ENCODE data around the gene ACBD6. TPM values are rescaled to one million over a fixed set of nuclear protein-coding genes. Genes with fewer than 3 reads are reported as not detected.

The ACBD6 gene
- total RNA-seq, 1 donor from 2014 or later = 16.2 TPM

- intact Hi-C loops (cut with DNase I) = no loop called here
- no peak for ATAC-seq (ENCODE audit: poor library complexity)
Measured at GRCh38 chr1:180358649-180359048, 143.7 kb downstream of the ACBD6 start.

GRCh38 chr1:180353945-180354344, 148.4 kb downstream of the ACBD6 start:
- intact Hi-C loops (cut with DNase I) = no loop called here
- no peak for ATAC-seq (ENCODE audit: poor library complexity)

More at GRCh38 chr1:180358649-180359048, 143.7 kb downstream of the ACBD6 start:
- peak; percentile 59 for DNase-seq

GRCh38 chr1:180352588-180352987, 149.8 kb downstream of the ACBD6 start:
- DNase-seq = no peak
- intact Hi-C loops (cut with DNase I) = no loop called here
- ATAC-seq (ENCODE audit: poor library complexity) = no peak

More at GRCh38 chr1:180353945-180354344, 148.4 kb downstream of the ACBD6 start:
- no peak for DNase-seq

- DNase-seq (no peak), ATAC-seq (ENCODE audit: poor library complexity) (no peak)
Measured at GRCh38 chr1:180352021-180352420, 150.4 kb downstream of the ACBD6 start.

GRCh38 chr1:180345148-180345547, 157.2 kb downstream of the ACBD6 start:
- no peak for ATAC-seq (ENCODE audit: poor library complexity)
- intact Hi-C loops (cut with DNase I) = no loop called here
- DNase-seq = no peak

More at GRCh38 chr1:180352021-180352420, 150.4 kb downstream of the ACBD6 start:
- intact Hi-C loops (cut with DNase I) = no loop called here

- DNase-seq = no peak
- peak; percentile 59 for ATAC-seq (ENCODE audit: poor library complexity)
- intact Hi-C loops (cut with DNase I) = no loop called here
Measured at GRCh38 chr1:180343921-180344769, 158.2 kb downstream of the ACBD6 start.

GRCh38 chr1:180327089-180327488, 175.3 kb downstream of the ACBD6 start:
- ATAC-seq (ENCODE audit: poor library complexity) (peak; percentile 57), DNase-seq (no peak)
- intact Hi-C loops (cut with DNase I) = no loop called here

GRCh38 chr1:180312926-180313325, 189.5 kb downstream of the ACBD6 start:
- DNase-seq (no peak), ATAC-seq (ENCODE audit: poor library complexity) (no peak)
- intact Hi-C loops (cut with DNase I) = no loop called here

GRCh38 chr1:180311011-180311730, 191.2 kb downstream of the ACBD6 start:
- DNase-seq = no peak
- intact Hi-C loops (cut with DNase I) = no loop called here
- no peak for ATAC-seq (ENCODE audit: poor library complexity)

- no peak for ATAC-seq (ENCODE audit: poor library complexity)
- intact Hi-C loops (cut with DNase I) = no loop called here
- no peak for DNase-seq
Measured at GRCh38 chr1:180310095-180310494, 192.3 kb downstream of the ACBD6 start.

- ATAC-seq (ENCODE audit: poor library complexity) = no peak
- intact Hi-C loops (cut with DNase I) = no loop called here
- no peak for DNase-seq
Measured at GRCh38 chr1:180309338-180309737, 193.0 kb downstream of the ACBD6 start.

GRCh38 chr1:180301135-180301742, 201.1 kb downstream of the ACBD6 start:
- DNase-seq (no peak), ATAC-seq (ENCODE audit: poor library complexity) (no peak)
- intact Hi-C loops (cut with DNase I) = no loop called here

GRCh38 chr1:180299479-180300221, 202.7 kb downstream of the ACBD6 start:
- no peak for DNase-seq
- no peak for ATAC-seq (ENCODE audit: poor library complexity)
- intact Hi-C loops (cut with DNase I) = no loop called here

GRCh38 chr1:180295999-180296398, 206.4 kb downstream of the ACBD6 start:
- intact Hi-C loops (cut with DNase I) = no loop called here
- ATAC-seq (ENCODE audit: poor library complexity) (no peak), DNase-seq (no peak)

GRCh38 chr1:180294711-180295110, 207.7 kb downstream of the ACBD6 start:
- intact Hi-C loops (cut with DNase I) = no loop called here
- ATAC-seq (ENCODE audit: poor library complexity) (no peak), DNase-seq (no peak)

- no peak for ATAC-seq (ENCODE audit: poor library complexity)
- intact Hi-C loops (cut with DNase I) = no loop called here
- no peak for DNase-seq
Measured at GRCh38 chr1:180291004-180291403, 211.4 kb downstream of the ACBD6 start.

GRCh38 chr1:180290265-180291001, 211.9 kb downstream of the ACBD6 start:
- DNase-seq (no peak), ATAC-seq (ENCODE audit: poor library complexity) (no peak)
- intact Hi-C loops (cut with DNase I) = no loop called here

- no peak for DNase-seq
- intact Hi-C loops (cut with DNase I) = no loop called here
- ATAC-seq (ENCODE audit: poor library complexity) = no peak
Measured at GRCh38 chr1:180288940-180289339, 213.4 kb downstream of the ACBD6 start.
